ENCODE results near the gene LAPTM4A.

LAPTM4A gene

DNA sequence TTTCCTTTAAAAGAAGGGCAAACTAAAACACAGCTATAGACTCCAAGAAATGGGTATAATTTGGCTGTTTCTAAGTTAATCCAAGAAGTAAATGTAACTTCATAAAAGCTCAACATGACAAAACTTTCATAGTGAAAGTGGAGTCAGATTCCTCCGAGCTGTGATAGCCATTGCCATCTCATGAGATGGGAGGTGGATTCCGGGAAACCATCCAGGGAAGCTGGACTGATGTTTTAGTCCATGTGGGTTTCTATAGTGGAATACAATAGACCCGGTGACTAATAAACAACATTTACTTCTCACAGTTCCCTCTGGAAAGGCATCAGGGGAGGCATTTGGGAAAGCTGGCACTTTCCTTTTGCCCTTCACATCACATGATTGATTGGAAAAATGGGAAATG, 10.0 kb upstream of the LAPTM4A start:
- no peaks in the 10 kb centered on the region for H3K36me3 ChIP-seq (ENCODE audit: control insufficient read depth, insufficient read depth, low read length)
- no peak for DNase-seq (ENCODE audit: extremely low read depth, insufficient read length)
- H3K4me3 ChIP-seq (replicated peaks; ENCODE audit: low read depth, low read length), result no peak overlapping the region
- TF ChIP-seq, protein P1, sequence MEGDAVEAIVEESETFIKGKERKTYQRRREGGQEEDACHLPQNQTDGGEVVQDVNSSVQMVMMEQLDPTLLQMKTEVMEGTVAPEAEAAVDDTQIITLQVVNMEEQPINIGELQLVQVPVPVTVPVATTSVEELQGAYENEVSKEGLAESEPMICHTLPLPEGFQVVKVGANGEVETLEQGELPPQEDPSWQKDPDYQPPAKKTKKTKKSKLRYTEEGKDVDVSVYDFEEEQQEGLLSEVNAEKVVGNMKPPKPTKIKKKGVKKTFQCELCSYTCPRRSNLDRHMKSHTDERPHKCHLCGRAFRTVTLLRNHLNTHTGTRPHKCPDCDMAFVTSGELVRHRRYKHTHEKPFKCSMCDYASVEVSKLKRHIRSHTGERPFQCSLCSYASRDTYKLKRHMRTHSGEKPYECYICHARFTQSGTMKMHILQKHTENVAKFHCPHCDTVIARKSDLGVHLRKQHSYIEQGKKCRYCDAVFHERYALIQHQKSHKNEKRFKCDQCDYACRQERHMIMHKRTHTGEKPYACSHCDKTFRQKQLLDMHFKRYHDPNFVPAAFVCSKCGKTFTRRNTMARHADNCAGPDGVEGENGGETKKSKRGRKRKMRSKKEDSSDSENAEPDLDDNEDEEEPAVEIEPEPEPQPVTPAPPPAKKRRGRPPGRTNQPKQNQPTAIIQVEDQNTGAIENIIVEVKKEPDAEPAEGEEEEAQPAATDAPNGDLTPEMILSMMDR (IDR thresholded peaks at IDR 0.05; ENCODE audit: insufficient read depth, low read length, poor library complexity, severe bottlenecking), result no peak
- H3K27me3 ChIP-seq (replicated peaks; ENCODE audit: control insufficient read depth, insufficient read depth, low read length), result no peaks in the 10 kb centered on the region

DNA sequence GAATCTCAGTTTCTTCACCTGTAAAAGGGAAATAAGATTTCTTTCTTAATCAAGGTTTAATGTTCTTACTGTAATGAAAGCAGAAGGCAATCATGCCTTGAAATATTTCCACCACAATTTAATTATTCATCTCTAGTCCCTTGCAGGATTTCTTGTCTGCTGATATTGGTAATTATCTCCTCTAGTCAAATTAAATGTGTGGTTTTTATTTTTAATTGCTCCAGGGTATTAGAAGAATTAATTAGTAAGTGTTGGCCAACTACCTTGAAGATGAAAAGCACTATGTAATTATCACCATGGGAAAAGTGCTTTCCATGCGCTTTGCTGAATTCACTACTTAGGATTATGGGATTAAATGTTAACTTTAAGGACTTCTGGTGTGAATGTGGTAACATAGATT, 8.7 kb upstream of the LAPTM4A start:
- TF ChIP-seq, protein P1 (IDR thresholded peaks at IDR 0.05; ENCODE audit: insufficient read depth, low read length, poor library complexity, severe bottlenecking), result no peak
- Histone ChIP-seq H3K27me3 (replicated peaks; ENCODE audit: control insufficient read depth, insufficient read depth, low read length) (no peaks in the 10 kb centered on the region), H3K36me3 (ENCODE audit: control insufficient read depth, insufficient read depth, low read length) (no peaks in the 10 kb centered on the region), H3K4me3 (replicated peaks; ENCODE audit: low read depth, low read length) (no peak overlapping the region)
- no peak for DNase-seq (ENCODE audit: extremely low read depth, insufficient read length)

DNA sequence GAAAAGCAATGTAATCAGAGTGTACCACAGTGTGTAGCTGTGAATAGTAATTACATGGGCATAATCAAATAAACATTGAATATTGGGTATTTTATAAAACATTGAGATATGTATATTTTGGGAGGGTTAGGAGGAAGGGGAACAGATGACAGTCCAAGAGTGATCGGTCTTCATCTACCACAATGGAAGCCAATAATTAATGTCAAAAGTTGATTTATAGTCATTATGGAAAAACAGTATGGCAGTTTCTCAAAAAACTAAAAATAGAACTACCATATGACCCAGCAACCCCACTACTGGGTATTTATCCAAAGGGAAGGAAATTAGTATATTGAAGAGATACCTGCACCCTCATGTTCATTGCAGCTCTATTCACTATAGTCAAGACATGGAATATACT, 5.8 kb upstream of the LAPTM4A start:
- no peaks in the 10 kb centered on the region for H3K27me3 ChIP-seq (replicated peaks; ENCODE audit: control insufficient read depth, insufficient read depth, low read length)

DNA sequence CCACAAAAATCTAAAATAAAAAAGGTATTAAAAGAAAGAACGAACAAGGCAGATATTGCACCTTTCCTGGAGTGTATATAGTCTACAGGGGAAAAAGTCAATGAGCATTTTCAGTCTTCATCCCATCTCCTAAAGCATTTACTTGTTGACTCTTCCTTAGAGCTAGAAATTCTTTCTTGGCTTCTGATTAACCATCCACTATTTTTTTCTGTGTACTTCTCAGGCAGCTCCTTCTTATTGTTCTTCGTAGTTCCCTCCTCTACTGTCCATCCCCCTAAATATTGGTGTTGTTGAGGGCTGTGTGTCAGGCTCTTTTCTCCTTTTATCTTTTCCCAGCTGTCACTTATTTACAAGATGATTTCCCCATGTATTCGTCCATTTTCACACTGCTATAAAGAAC, 3.5 kb upstream of the LAPTM4A start:
- H3K36me3 ChIP-seq (ENCODE audit: control insufficient read depth, insufficient read depth, low read length), result no peaks in the 10 kb centered on the region
- DNase-seq (ENCODE audit: extremely low read depth, insufficient read length), result no peak
- no peaks in the 10 kb centered on the region for H3K27me3 ChIP-seq (replicated peaks; ENCODE audit: control insufficient read depth, insufficient read depth, low read length)
- TF ChIP-seq, protein P1 (IDR thresholded peaks at IDR 0.05; ENCODE audit: insufficient read depth, low read length, poor library complexity, severe bottlenecking), result no peak
- no peak overlapping the region for H3K4me3 ChIP-seq (replicated peaks; ENCODE audit: low read depth, low read length)

More for the DNA sequence above, 5.8 kb upstream of the LAPTM4A start:
- H3K36me3 ChIP-seq (ENCODE audit: control insufficient read depth, insufficient read depth, low read length), result no peaks in the 10 kb centered on the region
- no peak overlapping the region for H3K4me3 ChIP-seq (replicated peaks; ENCODE audit: low read depth, low read length)
- TF ChIP-seq, protein P1 (IDR thresholded peaks at IDR 0.05; ENCODE audit: insufficient read depth, low read length, poor library complexity, severe bottlenecking), result no peak
- no peak for DNase-seq (ENCODE audit: extremely low read depth, insufficient read length)

DNA sequence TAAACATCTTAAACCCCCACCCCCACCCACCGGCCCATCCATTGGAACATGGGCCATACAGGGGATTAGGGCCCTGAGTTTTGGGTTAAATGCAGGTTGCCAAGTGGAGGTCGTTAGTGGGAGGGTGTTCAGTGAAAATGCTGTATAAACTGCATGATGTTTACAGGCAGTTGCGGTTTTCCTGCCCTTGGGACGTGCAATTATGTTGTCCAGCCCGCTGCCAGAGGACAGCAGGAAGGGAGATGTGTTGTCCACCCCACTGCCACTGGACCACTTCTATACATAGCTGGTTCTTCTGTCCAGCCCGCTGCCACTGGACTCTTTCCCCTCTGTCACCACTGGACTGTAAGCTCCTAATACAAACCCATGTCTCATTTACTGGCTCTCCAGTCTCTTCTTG, 2.7 kb upstream of the LAPTM4A start:
- Histone ChIP-seq H3K36me3 (ENCODE audit: control insufficient read depth, insufficient read depth, low read length) (no peaks in the 10 kb centered on the region), H3K4me3 (replicated peaks; ENCODE audit: low read depth, low read length) (no peak overlapping the region), H3K27me3 (replicated peaks; ENCODE audit: control insufficient read depth, insufficient read depth, low read length) (no peaks in the 10 kb centered on the region)
- TF ChIP-seq, protein P1 (IDR thresholded peaks at IDR 0.05; ENCODE audit: insufficient read depth, low read length, poor library complexity, severe bottlenecking), result no peak
- DNase-seq (ENCODE audit: extremely low read depth, insufficient read length), result no peak

DNA sequence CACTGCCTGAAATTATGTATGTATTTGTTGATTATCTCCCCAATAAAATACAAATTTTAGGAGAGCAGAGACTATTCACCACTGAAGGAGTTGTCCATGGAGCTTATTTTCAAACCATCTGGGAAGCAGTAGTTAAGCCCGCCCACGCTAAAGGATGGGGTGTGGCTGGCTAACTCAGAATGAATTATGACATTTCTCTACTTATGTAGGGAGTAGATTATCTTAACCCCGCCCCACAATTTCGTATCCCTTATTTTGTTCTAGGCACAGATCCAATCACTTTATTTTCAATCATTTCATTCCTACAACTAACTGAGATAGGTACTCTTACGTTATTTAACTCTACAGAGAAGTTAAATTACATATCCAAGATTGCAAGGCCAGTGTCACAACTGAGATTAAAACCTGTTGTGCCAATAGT, 1.4 kb upstream of the LAPTM4A start:
- no peak for DNase-seq (ENCODE audit: extremely low read depth, insufficient read length)
- H3K4me3 ChIP-seq (replicated peaks; ENCODE audit: low read depth, low read length), result peak overlapping the region; percentile 84
- no peaks in the 10 kb centered on the region for H3K36me3 ChIP-seq (ENCODE audit: control insufficient read depth, insufficient read depth, low read length)
- H3K27me3 ChIP-seq (replicated peaks; ENCODE audit: control insufficient read depth, insufficient read depth, low read length), result no peaks in the 10 kb centered on the region
- TF ChIP-seq, protein P1 (IDR thresholded peaks at IDR 0.05; ENCODE audit: insufficient read depth, low read length, poor library complexity, severe bottlenecking), result no peak

All from GM06990 (cell line).